ENCODE data around the gene EQTN.
"Not testable (repeated sequence)": the region's sequence is repeated elsewhere in the genome, so short reads cannot be mapped to it uniquely, and the experiment has no call there.

The EQTN gene

DNA sequence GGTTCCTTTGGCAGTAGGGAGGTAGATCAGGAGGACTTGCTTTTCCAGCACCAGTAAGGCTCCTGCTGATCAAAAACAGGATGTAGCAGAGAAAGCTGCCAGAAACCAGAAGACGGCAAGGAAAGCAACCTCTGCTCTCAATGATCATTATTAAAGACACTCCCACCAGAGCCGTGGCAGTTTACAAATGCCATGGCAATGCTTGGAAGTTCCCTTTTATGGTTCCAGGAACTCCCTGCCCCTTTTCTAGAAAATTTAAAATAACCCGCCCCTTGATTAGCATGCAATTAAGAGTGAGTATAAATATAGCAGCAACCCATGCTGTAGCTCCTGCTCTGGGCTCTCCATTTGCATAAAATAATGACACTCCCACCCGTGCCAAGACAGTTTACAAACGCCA is 16.1 kb downstream of the EQTN start:
- H3K4me3 ChIP-seq, result no peak overlapping the region
- in situ Hi-C loops (cut with MboI; ENCODE audit: low sequenced_read_pairs), result no loop called here
- H3K4me1 ChIP-seq, result no peaks in the 10 kb centered on the region; the same call in 1 of the 2 replicates
- H3K27me3 ChIP-seq (ENCODE audit: low read depth), result no peaks in the 10 kb centered on the region
- H3K9me3 ChIP-seq, result no peaks in the 10 kb centered on the region
- DNase-seq (ENCODE audit: low spot score in 2 of 2), result no peak
- no peaks in the 10 kb centered on the region for H3K36me3 ChIP-seq (replicated peaks)

DNA sequence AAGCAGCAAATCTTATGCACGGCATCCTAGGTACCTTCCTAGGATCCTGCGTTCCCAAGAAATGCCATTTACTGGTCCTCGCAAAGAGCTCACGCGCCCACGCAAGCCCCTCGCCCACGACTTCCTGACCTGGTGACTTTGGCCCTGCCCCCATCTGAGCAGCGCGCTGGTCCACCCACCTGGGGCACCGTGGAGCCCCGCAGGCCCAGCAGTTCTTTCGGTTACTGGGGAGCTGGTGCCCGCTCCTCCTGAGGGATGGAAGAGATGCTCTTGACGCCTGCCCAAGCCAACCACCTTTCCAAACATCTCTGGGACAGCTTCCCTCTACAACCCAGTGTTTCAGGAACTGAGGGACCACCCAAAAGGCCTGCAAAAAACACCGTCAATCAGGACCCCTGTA is 16.7 kb downstream of the EQTN start:
- H3K4me3 ChIP-seq, result no peak overlapping the region
- no peaks in the 10 kb centered on the region for H3K9me3 ChIP-seq
- no peaks in the 10 kb centered on the region; the same call in 1 of the 2 replicates for H3K4me1 ChIP-seq
- no peaks in the 10 kb centered on the region for H3K36me3 ChIP-seq (replicated peaks)
- no peaks in the 10 kb centered on the region for H3K27me3 ChIP-seq (ENCODE audit: low read depth)
- in situ Hi-C loops (cut with MboI; ENCODE audit: low sequenced_read_pairs), result no loop called here
- no peak for DNase-seq (ENCODE audit: low spot score in 2 of 2)

DNA sequence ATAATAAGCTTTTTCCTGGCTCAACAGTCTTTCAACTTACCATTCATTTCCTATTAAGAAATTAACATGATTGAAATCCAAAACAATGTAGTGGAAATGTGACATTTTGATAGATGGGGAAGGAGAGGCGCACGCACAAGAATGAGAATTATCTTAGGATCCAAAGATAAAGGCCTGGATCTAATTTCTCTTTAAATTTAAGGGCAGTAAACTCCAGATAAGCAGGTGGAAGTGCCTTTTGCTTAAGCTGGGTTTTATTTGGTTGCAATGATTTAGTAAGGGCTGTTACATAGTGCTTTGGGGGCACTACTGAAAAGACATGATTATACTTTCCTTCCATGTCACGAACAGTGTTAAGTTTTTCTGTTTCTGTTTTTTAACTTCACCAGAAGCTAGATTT is 17.3 kb downstream of the EQTN start:
- DNase-seq (ENCODE audit: low spot score in 2 of 2), result no peak
- no peaks in the 10 kb centered on the region for H3K27me3 ChIP-seq (ENCODE audit: low read depth)
- no peaks in the 10 kb centered on the region; the same call in 1 of the 2 replicates for H3K4me1 ChIP-seq
- H3K4me3 ChIP-seq, result no peak overlapping the region
- H3K36me3 ChIP-seq (replicated peaks), result no peaks in the 10 kb centered on the region
- no peaks in the 10 kb centered on the region for H3K9me3 ChIP-seq
- in situ Hi-C loops (cut with MboI; ENCODE audit: low sequenced_read_pairs), result loop anchor here (10.0 kb wide), 1 partner anchor 245 kb away; no protein-coding TSS in a partner anchor

DNA sequence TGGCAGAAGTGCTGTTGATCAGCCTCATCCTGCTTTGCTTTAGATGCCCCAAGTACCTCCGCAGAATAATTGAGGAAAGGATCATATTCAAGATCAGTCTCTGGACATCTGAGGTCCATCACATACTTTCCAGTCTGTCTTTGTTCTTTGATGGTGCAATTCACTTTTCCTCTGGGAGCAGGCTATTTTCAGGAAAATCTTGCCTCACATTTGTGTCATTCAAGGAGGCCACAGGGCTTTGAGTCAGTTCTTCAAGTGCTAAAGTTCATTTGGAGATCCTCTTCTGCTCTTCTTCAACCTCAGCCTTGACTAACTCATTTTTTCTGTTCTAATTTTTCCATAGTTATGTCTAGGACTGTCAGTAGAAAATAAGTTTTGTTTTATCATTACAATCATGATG is 18.6 kb downstream of the EQTN start:
- Histone ChIP-seq H3K36me3 (replicated peaks) (no peaks in the 10 kb centered on the region), H3K4me1 (peaks cover under 1% of the 10 kb centered on the region; the same call in 1 of the 2 replicates), H3K27me3 (ENCODE audit: low read depth) (no peaks in the 10 kb centered on the region), H3K4me3 (no peak overlapping the region), H3K9me3 (no peaks in the 10 kb centered on the region)
- DNase-seq (ENCODE audit: low spot score in 2 of 2), result no peak
- in situ Hi-C loops (cut with MboI; ENCODE audit: low sequenced_read_pairs), result loop anchor here (10.0 kb wide), 1 partner anchor 244 kb away; no protein-coding TSS in a partner anchor

DNA sequence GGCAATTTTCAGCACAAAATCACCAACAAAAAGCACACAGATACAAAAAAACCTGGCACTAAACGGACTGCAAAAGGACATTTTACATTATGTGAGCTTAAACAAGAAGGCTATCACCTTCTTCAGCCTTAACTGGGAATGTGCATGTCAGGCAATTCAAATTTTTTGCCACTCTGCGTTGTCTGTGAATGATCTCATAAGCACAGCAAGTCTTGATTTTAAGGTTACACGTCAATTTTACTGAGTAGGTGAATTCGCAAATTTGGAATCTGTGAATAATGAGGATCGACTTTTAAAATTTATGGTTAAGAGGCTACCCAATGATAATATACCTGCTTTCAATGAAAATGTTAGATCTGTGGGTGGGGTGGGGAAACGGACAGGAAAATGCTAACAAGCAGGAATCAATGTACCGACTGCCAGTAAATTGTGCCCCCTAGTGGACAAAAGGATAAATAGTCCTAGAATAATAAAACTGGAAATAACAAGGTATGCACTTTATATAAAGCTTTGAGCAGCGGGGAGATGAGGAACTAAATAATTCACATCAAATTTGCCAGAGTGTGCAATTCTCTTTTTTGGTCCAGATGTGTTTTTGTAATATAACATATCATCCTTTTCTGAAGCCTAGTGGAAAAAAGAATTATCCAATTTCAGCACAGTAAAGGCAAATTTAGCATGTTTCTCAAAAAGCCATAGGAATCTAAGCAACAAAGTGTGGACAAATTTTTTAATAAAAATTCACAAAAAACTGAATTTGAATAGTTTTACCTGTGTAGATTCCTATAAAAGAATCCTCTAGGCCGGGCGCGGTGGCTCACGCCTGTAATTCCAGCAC is 20.5 kb downstream of the EQTN start:
- H3K4me1 ChIP-seq, result peaks cover 3% of the 10 kb centered on the region; the same call in 1 of the 2 replicates
- in situ Hi-C loops (cut with MboI; ENCODE audit: low sequenced_read_pairs), result loop anchor here (10.0 kb wide), 1 partner anchor 242 kb away; no protein-coding TSS in a partner anchor
- DNase-seq (ENCODE audit: low spot score in 2 of 2), result peak; percentile 38 to 70
- no peaks in the 10 kb centered on the region for H3K9me3 ChIP-seq
- no peak overlapping the region for H3K4me3 ChIP-seq
- H3K36me3 ChIP-seq (replicated peaks), result no peaks in the 10 kb centered on the region
- no peaks in the 10 kb centered on the region for H3K27me3 ChIP-seq (ENCODE audit: low read depth)

DNA sequence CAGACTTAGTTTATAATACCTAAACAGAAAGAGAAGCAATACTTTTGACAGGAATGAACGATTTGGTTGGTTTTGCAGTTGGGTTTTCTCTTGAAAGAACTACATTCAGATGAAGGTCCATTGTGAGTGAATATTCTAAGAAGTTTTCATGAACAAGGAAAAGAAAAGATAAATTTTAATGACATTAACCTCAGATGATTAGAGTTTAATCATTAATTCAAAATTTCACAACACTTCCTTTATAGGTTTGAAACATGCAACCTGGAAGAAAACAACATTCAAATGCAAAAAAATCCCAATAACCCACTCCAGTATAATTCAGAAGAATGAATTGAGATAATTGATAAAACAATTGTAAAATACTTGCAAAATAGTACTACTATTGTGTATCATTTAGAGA is 23.8 kb downstream of the EQTN start:
- no peak for DNase-seq (ENCODE audit: low spot score in 2 of 2)
- H3K9me3 ChIP-seq, result no peaks in the 10 kb centered on the region
- H3K27me3 ChIP-seq (ENCODE audit: low read depth), result no peaks in the 10 kb centered on the region
- in situ Hi-C loops (cut with MboI; ENCODE audit: low sequenced_read_pairs), result loop anchor here (10.0 kb wide), 1 partner anchor 238 kb away; no protein-coding TSS in a partner anchor
- no peak overlapping the region for H3K4me3 ChIP-seq
- H3K36me3 ChIP-seq (replicated peaks), result no peaks in the 10 kb centered on the region
- H3K4me1 ChIP-seq, result peaks cover 3% of the 10 kb centered on the region

DNA sequence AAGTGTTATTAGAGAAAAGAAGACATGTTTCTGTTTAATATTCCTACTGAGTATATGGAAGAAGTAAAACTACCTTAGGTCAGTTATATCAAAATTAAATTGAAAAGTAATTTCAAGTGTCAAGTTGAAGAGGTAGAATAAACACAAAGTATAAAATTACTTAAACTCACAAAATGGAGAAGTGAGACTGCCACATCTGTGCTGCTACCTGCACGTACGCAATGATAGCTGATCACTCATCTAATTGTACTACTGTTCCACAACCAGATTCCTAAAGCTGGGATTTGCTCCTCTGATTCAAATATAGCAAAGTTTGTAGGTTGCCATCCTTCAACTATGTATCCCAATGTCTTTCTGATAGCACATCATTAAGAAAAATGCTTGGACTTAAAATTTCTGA is 24.8 kb downstream of the EQTN start:
- in situ Hi-C loops (cut with MboI; ENCODE audit: low sequenced_read_pairs), result loop anchor here (10.0 kb wide), 1 partner anchor 237 kb away; no protein-coding TSS in a partner anchor
- no peak for DNase-seq (ENCODE audit: low spot score in 2 of 2)
- no peaks in the 10 kb centered on the region for H3K9me3 ChIP-seq
- no peak overlapping the region for H3K4me3 ChIP-seq
- no peaks in the 10 kb centered on the region for H3K36me3 ChIP-seq (replicated peaks)
- peaks cover 3% of the 10 kb centered on the region for H3K4me1 ChIP-seq
- no peaks in the 10 kb centered on the region for H3K27me3 ChIP-seq (ENCODE audit: low read depth)

DNA sequence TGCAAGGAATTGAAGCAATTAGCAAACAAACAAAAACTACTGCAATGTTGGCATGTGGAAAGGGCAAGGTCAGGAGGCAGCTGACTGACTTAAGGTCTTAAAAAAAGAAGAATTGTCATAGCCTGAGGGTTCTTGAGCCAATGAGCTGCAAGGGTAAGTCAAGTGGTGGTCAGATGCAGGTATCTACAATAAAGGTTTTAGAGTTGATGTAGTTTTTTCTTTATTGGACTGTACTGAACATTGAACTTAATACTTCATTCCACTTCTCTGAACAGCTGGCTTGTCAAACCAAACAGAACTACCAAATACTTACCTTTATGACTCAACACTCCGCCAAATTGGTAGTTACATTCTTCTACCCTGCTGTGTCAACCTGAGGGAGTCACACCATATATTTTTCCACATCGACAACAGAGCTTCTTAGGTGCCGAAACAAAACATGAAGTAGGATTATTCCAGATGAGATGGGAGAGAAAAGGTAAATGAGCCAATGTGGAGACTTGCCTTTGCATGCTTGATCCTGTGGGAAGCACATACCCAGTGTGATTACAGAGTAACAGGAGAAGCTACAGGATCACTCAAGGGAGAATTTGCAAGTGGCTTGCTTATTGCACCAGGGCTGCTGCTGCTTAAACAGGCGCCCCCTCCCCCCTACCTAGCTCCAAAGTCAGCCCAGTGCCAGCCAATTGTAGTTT is 35.3 kb downstream of the EQTN start:
- no peaks in the 10 kb centered on the region for H3K27me3 ChIP-seq (ENCODE audit: low read depth)
- DNase-seq (ENCODE audit: low spot score in 2 of 2), result no peak
- in situ Hi-C loops (cut with MboI; ENCODE audit: low sequenced_read_pairs), result no loop called here
- no peaks in the 10 kb centered on the region for H3K9me3 ChIP-seq
- no peaks in the 10 kb centered on the region for H3K4me1 ChIP-seq
- H3K4me3 ChIP-seq, result no peak overlapping the region
- H3K36me3 ChIP-seq (replicated peaks), result no peaks in the 10 kb centered on the region

DNA sequence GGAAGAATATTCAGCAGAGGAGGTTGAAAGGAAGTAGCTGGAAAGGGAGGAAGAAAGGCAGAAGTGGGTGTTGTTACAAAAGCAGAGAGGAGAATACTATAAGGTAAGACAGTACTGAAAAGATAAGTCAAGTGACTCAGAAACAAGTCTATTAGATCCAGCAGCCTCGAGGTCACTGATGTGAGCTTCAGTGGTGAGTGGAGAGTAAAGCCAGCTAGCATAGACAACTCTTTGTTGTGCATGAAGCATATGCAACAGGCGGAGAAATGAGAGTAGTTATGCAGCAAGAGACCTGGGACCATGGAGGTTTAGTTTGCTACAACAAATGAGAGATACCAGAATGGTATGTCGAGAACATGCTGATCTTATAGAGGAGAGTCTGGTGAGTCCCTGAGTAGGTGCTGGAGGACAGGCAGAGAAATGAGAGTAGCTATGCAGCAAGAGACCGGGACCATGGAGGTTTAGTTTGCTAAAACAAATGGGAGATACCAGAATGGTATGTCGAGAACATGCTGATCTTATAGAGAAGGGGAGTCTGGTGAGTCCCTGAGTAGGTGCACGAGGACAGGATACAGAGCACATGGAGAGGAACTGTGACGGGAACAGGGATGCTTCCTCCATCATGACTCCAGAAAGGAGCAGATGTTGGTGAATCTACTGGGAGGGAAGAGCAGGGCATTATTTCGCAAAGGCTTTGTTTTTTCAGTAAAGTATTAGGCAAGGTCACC is 36.0 kb downstream of the EQTN start:
- no peak for DNase-seq (ENCODE audit: low spot score in 2 of 2)
- Histone ChIP-seq H3K27me3 (ENCODE audit: low read depth) (no peaks in the 10 kb centered on the region), H3K36me3 (replicated peaks) (no peaks in the 10 kb centered on the region), H3K9me3 (no peaks in the 10 kb centered on the region), H3K4me3 (no peak overlapping the region), H3K4me1 (no peaks in the 10 kb centered on the region)
- in situ Hi-C loops (cut with MboI; ENCODE audit: low sequenced_read_pairs), result no loop called here

DNA sequence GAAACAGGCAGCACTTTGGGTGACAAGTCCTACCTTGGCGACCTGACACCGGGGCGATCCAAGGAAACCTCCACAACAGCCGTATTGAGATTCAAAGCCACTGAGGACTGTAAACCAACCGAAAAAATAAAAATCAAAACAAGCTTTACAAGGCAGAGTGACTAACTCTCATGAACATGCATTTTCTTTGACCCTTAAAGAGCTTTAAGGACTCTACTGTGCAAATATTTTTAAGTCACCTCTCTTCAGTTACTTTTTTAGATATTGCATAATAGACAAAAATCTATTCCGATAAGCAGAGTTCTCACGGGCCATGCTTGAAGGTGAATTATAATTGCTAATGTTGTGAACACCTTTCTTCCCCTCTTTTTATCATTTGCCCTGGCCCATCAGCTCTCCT is 38.3 kb downstream of the EQTN start:
- Histone ChIP-seq H3K36me3 (replicated peaks) (no peaks in the 10 kb centered on the region), H3K4me3 (no peak overlapping the region), H3K4me1 (no peaks in the 10 kb centered on the region), H3K9me3 (no peaks in the 10 kb centered on the region), H3K27me3 (ENCODE audit: low read depth) (no peaks in the 10 kb centered on the region)
- no peak for DNase-seq (ENCODE audit: low spot score in 2 of 2)
- in situ Hi-C loops (cut with MboI; ENCODE audit: low sequenced_read_pairs), result no loop called here

DNA sequence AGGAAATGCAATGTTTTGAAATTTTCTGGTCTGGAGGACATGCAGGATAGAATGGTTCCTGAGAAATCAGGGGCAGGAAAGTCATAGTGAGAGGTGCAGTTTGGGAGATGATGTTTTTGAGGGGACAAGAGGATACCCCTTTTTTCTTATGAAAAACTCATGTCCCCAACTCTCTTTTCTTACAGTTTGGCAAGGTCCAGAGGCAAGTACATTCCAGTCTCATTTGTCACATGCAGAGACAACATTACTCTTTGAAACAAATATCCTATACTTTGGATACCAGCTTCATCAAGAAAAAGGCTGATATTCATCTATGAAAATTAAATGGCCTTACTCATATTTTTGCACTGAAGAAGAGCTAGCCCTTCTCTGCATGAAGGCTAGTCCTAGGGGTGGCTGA is 48.2 kb downstream of the EQTN start:
- in situ Hi-C loops (cut with MboI; ENCODE audit: low sequenced_read_pairs), result no loop called here
- no peaks in the 10 kb centered on the region for H3K4me1 ChIP-seq
- DNase-seq (ENCODE audit: low spot score in 2 of 2), result no peak

DNA sequence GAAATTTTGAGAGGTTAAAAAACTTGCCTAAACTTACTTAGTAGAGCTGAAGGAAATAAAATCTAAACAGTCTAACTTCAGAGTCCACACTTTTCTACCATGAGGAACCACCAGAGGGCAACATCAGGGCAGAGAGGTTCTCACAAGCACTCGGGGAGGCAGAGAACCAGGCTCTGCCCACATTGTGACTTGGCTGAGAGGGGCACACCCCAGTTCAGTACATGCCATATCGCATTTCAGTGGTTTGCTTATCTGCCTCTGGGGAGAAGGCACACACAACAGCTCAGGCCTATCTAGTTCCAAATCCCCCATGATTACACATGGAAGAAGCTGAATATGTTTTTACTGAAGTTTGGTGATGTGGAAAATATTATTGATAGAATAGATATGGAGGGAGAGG is 49.2 kb downstream of the EQTN start:
- DNase-seq (ENCODE audit: low spot score in 2 of 2), result peak; percentile 50 to 65
- in situ Hi-C loops (cut with MboI; ENCODE audit: low sequenced_read_pairs), result no loop called here
- H3K4me1 ChIP-seq, result no peaks in the 10 kb centered on the region
- H3K36me3 ChIP-seq (replicated peaks), result no peaks in the 10 kb centered on the region
- no peaks in the 10 kb centered on the region for H3K9me3 ChIP-seq
- H3K27me3 ChIP-seq (ENCODE audit: low read depth), result no peaks in the 10 kb centered on the region
- no peak overlapping the region for H3K4me3 ChIP-seq

More for the DNA sequence above, 48.2 kb downstream of the EQTN start:
- no peak overlapping the region for H3K4me3 ChIP-seq
- no peaks in the 10 kb centered on the region for H3K27me3 ChIP-seq (ENCODE audit: low read depth)
- H3K36me3 ChIP-seq (replicated peaks), result no peaks in the 10 kb centered on the region
- no peaks in the 10 kb centered on the region for H3K9me3 ChIP-seq

DNA sequence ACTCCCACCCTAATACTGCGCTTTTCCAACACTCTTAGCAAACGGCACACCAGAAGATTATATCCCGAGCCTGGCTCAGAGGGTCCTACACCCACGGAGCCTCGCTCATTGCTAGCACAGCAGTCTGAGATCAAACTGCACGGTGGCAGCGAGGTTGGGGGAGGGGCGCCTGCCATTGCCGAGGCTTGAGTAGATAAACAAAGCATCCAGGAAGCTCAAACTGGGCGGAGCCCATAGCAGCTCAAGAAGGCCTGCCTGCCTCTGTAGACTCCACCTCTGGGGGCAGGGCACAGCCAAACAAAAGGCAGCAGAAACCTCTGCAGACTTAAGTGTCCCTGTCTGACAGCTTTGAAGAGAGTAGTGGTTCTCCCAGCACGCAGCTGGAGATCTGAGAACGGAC is 57.3 kb downstream of the EQTN start:
- in situ Hi-C loops (cut with MboI; ENCODE audit: low sequenced_read_pairs); H3K27me3 ChIP-seq (ENCODE audit: low read depth); H3K36me3 ChIP-seq (replicated peaks); H3K9me3 ChIP-seq; H3K4me1 ChIP-seq; H3K4me3 ChIP-seq: not testable (repeated sequence)
- peak in 1 of 2 experiments; percentile 74 for DNase-seq (ENCODE audit: low spot score in 2 of 2)
